Erythroblast (primary cell): ENCODE results near the gene CS.

Experiments used
- GATA1 ChIP-seq: IDR thresholded peaks from 2 replicates; pipeline ENCODE4 v1.6.1; 2011; ENCODE audit warnings: low read depth, mild to moderate bottlenecking, control low read depth, low read length, moderate library complexity
- POLR2A ChIP-seq: IDR thresholded peaks from 2 replicates; pipeline ENCODE4 v1.6.1; 2011; ENCODE audit warnings: mild to moderate bottlenecking, low read length

DNA sequence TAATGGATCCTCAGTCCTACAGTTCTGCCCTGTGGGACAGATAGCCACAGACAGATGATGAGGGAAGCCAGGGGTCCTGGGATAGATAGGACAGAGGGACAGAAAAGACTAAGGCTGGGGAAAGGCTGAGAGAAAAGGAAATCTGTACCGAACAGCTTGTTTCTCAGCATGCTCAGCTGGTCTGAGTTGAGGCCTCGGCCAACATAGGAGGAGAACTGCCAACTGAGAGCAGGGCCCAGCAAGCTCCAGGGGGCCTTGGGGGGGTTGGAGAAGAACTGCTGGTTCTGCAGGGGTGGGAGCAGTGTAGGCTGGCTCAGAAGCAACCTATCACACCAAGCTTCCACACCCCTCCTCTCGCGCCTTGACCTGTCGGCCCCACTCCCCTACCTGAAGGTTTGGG lies 48.6 kb upstream of the CS start:
- TF ChIP-seq POLR2A: no peak
- no peak for TF ChIP-seq GATA1
